KG1 (cell line): ENCODE results near the gene CAMLG.

ENCODE experiments used
- DNase-seq: peaks from one replicate; lab custom pipeline; 2025; lab: John Stamatoyannopoulos, UW

The CAMLG gene

DNA sequence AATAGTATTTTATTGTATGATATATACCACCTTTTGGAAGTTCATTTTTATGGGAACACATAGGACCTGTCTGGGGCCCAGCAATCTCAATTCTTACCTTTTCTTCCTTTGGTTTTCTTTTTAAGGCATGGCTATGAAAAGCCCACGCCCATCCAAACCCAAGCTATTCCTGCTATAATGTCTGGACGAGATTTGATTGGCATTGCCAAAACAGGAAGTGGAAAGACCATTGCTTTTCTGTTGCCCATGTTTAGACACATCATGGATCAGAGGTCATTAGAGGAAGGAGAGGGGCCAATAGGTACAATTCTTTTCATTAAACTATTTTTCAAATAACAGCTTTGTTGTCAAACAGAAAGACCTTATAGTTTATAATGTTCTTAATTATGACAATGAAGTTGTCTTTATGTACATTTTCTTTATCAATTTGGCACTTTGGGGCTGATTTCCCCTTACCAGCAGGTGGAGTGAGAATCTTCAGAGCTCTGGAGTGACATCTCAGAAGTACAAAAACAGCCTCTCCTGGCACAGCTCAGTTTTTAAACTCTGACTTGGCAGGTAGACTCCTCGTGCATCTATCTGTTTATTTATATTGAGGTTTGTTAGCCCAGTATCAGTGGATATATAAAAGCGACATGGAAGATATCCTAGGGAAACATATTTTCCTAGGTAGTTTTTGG lies 46.0 kb downstream of the CAMLG start:
- no peak for DNase-seq

DNA sequence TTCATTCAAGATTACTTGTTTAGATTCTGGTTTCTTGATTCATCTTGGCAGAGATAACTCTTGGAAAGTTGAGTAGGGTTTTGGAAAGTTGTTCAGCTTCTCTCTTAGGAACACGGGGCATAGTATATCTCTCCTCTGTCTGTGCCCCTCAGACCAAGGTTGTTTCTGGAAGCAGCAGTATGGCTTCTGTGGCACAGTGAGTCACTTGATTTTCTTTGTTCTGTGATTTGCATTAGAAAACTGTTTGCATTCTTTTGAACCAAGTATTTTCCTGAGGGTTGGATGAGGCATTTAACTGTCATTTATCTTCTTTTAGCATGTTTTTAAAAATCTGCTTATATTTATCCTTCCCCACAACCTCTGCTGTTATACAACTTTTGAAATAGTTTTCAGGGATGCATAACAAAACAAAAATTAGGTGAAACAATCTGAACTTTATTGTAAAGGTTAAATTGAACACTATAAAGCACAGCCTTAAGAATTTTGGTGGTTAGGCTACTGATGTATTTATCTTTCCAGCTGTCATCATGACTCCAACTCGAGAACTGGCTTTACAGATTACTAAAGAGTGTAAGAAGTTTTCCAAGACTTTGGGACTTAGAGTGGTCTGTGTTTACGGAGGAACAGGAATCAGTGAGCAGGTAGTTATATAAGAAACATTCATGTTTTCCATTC lies 46.7 kb downstream of the CAMLG start:
- DNase-seq: no peak

DNA sequence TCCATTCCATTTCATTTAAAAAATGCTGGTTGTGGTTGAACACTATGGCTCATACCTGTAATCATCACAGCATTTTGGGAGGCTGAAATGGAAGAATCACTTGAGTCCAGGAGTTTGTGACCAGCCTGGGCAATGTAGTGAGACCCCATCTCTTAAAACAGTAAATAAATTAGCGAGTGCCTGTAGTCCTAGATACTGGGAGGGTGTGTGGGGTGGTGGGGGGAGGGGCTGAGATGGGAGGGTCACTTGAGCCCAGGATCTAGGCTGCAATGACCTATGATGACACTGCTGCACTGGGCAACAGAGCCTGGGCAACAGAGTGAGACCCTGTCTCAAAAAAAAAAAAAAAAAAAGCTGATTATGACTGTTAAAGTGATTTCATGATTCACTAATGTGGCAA lies 49.3 kb downstream of the CAMLG start:
- DNase-seq: no peak

DNA sequence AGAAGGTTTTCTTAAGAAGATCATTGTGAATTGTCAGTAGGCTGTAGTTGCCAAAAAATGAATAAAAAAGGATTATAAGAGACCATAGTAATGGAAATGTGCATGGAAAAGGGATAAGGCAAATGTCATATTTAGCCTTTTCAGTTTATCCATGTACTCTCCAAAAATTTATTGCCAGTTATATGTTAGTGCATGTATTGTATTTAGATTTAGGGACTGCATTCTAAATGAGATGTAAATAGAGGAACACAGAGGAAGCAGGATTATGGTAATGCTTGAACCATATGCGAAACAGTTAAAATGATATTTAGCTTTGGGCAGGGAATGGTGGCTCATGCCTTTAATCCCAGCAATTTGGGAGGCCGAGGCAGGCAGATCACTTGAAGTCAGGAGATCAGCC lies 53.2 kb downstream of the CAMLG start:
- DNase-seq: no peak

DNA sequence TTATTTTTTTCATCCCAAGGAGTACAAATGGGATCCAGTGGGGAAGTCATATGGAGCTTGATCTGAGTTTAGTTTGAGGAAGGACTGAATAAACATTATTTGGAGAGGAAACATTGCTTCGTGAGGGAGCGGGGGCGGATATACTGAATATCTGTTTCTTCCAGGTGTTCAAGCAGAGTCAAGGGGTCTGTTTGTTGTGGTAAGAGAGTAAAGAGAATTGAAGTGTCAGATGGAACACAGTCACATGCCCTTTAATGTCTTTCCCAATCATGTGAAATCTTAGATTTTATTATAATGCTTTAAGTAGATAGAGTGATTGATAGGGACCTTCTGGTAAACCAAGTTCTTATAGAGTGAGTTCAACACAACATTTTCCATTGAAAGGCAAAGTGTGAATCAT lies 53.9 kb downstream of the CAMLG start:
- no peak for DNase-seq

DNA sequence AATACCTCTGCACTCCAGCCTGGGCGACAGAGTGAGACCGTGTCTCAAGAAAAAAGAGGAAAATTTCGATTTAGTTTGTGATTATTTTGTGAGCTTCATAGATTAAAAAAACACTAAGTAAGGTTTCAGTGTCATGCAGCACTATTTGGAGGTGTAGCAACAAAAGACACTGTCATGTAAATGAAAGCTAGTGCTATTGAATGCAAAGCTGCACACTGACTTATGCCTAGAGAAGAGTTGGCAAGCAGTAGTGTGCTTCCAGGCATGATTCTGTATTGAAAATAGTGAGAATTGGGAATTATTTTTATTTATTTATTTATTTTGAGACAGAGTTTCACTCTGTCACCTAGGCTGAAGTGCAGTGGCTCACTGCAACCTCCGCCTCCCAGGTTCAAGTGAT lies 54.8 kb downstream of the CAMLG start:
- no peak for DNase-seq

DNA sequence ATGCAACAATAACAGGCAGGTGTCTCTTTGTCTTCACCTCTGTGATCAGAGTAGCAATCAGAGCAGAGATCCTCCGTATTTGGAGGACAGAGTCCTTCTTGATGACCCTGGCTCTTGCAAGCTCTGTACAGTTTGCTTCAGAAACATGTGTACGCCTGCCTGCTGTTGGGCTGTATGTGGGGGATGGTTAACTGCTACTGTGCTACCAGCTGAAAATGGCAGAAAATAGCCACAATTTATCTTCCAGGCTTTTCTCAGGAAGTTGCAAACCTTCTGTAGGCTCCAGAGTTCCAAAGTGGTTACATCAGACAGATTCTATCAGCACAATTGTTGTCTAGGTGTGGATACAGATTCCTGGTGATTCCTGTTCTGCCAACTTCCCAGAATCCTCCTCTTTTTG lies 55.7 kb downstream of the CAMLG start:
- DNase-seq: no peak

DNA sequence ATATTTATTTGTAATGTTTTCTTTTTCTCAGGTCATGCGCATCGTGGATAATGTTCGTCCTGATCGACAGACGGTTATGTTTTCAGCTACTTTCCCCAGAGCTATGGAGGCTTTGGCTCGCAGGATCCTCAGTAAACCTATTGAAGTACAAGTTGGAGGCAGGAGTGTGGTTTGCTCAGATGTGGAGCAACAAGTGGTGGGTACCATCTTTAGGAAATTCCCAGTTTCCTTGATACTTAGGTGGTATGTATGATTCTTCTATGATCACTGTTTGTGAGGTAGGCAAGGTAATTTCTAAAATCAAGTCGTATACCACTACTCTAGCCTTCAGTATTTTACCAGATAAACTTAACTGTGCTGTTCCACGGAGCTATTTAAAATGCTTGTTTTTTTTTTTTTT lies 56.5 kb downstream of the CAMLG start:
- DNase-seq: no peak

DNA sequence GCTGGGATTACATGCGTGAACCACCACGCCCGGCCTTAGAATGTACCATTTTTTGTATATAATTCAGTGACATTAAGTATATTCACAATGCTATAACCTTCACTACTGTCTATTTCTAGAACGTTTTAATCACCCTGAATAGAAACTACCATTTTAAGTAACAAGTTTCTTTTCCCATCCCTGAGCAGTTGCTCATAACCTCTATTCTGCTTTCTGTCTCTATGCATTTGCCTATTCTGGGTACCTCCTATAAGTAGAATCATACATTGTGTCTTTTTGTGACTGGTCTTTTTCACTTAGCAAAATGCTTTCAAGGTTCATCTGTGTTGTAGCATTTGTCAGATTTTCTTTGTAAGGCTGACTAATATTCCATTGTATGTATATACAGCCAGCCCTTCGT lies 60.1 kb downstream of the CAMLG start:
- no peak for DNase-seq
